HG03354 (cell line): ENCODE data around the gene NEK4.
A peak's percentile ranks its signal among the peaks of the same experiment; 100 is the strongest.
"Not testable (repeated sequence)": the region's sequence is repeated elsewhere in the genome, so short reads cannot be mapped to it uniquely, and the experiment has no call there.

ENCODE experiments used
- ATAC-seq: cut with Tn5 transposase; IDR thresholded peaks from one replicate; pipeline ENCODE4 v1.9.1; 2021; ENCODE audit warnings: mild to moderate bottlenecking; ENCODE audit not compliant: unreplicated experiment, poor library complexity, severe bottlenecking

NEK4 gene

DNA sequence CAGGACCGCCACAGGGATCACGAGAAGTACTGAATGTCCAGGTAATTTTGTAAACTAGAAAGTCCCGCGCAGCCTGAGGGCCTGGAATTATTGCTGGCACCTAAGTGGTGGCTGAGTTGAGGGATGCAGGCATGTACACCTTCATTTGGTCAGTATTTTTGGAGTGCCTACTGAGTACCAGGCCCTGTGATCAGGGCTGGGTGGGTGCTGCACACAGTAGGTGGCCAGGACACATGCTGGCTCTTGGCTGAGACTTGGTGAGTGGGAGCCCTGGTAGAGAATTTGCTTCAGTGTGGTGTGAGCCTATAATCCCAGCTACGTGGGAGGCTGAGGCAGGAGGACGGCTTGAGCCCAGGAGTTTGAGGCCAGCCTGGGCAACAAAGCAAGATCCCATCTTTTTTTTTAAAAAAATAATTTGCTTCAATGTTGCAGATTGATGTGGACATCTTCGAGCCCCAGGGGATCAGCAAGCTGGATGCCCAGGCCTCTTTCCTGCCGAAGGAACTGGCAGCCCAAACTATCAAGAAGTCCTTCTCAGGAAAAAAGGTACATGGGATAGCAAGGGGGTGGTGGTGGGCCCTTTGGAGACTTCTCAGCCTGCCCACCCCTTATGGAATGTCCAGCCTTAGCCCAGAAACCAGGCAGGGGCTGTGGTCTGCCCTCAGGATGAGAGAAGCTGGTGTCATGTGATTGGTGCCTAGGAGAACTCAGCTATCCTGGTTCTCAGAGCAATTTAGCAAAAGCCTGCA, 9.3 kb upstream of the NEK4 start:
- no peak for ATAC-seq

DNA sequence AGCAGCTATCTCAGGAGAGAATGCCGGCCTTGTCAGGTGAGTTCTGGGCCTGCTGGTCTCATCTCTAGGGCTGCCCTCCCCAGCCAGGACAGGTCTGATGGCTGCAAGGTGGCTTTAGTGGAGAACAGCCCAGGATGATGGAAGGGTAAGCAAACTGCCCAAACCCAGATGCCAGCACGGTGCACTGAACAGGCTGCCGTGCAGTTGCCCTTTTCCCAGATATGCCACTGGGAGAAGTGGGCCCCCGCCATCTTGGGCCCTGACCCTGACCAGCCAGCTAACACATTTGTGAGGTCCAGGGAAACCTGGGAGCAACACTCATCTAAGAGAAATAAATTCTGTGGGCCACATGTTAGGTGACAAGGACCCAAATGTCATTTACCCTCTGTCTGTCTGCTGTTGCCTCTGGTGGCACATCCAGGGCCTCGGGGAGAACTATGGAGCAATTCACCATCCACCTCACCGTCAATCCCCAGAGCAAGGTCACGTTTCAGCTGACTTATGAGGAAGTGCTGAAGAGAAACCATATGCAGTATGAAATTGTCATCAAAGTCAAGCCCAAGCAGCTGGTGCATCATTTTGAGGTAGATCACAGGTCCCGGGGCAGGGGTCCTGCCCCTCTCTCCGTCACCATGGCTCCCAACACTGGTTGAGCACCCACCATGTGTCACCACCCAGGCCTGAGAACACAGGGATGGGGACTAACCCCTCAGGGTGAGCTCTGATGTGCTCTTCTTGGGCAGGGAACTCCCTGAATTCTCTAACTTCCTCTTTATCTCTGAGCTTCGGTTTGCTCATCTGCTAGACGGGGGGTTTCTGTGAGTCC, 8.5 kb upstream of the NEK4 start:
- ATAC-seq = peak; percentile 71

- no peak for ATAC-seq
Measured at GRCh38 chr3:52777959-52778805, 7.4 kb upstream of the NEK4 start.

DNA sequence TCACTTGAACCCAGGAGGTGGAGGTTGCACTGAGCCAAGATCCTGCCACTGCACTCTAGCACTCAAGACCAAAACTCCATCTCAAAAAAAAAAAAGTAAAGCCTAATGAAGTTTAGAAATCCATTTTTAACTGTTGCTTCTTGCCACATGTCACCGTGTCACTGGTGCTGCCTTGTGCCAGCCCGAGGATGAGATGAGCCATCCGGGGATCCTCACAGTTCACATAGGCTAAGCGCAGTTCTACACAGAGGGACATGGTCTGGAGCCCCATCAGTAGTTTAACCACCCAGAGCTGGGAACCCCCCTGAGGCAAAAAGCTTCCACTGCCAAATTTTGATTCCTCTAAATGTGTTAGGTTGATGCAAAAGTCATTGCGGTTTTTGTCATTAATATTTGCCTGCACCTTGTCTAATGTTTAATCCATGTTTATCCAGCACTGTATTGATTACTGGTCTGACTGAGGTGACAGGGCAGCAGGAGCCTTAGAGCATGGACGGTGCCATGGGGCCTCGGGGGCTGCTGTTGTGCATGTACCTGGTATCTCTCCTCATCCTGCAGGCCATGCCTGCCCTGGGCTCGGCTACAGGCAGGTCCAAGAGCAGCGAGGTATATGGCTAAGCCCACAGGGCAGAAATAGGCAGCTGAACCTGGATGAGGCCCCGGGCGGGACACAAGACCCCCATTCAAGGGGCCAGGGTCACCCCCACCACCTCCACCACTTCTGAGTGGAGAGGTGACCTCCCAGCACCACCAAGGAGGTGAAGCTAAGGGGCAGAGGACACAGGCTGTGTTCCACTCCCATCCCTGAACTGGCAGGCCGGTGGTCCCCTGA, 6.6 kb upstream of the NEK4 start, which contains the start of gene ITIH1:
TSS of gene ITIH1 (plus strand) at position 473 of the 832 bp plus-strand sequence. CDS start at position 490, 17 bp downstream.
- ATAC-seq = no peak

DNA sequence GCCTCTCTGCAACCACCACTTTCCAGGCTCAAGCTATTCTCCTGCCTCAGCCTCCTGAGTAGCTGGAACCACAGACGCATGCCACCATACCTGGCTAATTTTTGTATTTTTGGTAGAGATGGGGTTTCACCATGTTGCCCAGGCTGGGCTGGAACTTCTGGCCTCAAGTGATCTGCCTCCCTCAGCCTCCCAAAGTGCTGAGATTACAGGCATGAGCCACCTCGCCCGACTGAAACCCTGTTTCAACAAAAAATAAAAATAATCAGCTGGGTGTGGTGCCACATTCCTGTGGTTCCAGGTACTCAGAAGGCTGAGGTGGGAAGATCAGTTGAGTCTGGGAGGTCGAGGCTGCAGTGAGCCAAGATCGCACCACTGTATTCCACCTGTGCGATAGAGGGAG, 5.7 kb upstream of the NEK4 start:
- not testable (repeated sequence) for ATAC-seq

DNA sequence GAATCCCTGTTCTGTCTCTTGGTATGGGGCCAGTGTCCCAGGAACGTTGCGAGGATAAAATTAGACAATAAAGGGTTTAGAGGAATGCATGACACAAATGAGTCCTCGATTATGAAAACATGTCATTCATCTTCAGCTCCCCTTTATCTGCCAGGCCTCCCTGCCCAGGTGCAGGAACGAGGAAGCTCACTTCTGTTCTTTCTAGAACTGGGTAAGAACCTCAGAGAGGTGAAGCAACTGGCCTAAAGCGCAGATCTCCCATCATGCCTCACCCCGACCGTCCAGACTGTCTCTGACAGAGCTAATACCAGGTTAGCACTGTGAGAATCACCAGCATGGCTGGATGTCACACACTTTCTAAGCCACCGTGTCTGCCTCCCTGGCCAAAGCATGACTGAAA, 5.1 kb upstream of the NEK4 start:
- ATAC-seq = no peak

- no peak for ATAC-seq
Measured at GRCh38 chr3:52774901-52775864, 4.4 kb upstream of the NEK4 start.

DNA sequence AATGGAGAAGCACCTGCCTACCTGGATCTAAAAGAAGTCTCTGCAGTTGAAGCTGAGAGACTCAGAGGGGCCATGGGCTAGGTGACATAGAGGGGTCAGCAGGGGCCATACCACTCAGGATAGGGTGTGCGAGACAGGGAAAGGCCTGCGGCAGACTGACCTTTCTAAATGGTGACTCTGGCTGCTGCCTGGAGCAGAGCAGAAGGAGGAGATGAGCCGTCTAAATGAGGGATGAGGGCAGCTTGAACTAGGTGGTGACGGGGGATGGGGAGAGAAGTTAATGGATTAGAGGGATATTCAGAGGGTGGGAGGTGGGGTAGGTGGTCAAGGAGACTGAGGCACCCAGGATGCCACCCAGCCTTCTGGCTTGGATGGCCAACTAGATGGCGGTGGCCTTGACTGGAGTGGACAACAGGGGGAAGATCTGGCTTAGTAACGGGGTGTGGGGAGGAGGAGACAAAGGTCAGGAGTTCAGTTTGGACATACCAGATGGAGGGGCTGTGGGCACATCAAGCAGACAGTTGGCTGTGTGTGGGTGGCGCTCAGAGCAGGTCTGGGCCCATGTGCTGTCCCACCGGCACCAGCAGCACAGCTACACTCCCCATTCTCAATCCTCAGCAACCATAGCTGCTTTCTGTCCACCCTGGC, 3.5 kb upstream of the NEK4 start:
- no peak for ATAC-seq

DNA sequence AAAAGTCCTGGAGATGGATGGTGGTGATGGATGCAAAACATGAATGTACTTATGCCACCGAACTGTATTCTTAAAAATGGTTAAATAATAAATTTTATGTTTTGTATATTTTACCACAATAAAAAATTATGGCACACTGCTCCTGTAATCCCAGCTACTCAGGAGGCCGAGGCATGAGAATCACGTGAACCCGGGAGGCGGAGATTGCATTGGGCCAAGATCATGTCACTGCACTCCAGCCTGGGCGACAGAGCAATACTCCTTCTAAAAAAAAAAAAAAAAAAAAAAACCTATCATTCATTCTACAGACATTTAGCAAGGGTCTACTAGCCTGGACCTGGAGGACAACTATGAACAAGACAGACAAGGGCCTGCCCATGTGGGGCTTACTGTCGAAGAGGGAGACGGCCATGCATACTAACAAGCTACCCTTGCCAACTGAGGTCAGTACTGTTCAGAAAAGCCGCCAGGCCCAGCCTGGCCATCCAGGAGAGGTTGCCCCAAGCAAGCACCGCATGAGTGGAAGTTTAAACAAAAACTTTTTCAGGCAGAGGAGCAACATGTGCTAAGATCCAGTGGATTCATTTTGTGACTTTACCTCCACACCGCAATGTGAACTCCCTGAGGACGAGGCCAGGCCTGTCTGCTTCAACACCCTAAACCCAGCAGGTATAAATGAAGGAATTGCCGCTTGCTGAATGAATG, 2.8 kb upstream of the NEK4 start:
- ATAC-seq = no peak

GRCh38 chr3:52771702-52772101, 962 bp upstream of the NEK4 start:
- no peak for ATAC-seq

DNA sequence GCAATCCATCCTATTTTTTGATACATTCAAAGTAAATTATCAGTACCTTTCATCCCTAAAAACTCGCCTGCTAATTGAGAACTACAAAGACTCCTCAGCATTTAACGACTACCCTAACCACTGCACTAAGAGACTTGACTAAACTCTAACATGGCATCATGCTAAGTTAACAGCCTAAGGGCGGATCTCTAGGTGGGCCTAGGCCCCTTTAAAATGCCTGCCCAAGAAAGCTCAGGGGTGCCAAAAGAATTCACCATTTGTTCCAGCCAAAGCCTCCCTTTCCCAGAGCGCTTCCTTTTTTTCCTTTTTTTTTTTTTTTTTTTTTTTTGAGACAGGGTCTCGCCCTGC, 568 bp upstream of the NEK4 start:
- ATAC-seq = peak; percentile 19

DNA sequence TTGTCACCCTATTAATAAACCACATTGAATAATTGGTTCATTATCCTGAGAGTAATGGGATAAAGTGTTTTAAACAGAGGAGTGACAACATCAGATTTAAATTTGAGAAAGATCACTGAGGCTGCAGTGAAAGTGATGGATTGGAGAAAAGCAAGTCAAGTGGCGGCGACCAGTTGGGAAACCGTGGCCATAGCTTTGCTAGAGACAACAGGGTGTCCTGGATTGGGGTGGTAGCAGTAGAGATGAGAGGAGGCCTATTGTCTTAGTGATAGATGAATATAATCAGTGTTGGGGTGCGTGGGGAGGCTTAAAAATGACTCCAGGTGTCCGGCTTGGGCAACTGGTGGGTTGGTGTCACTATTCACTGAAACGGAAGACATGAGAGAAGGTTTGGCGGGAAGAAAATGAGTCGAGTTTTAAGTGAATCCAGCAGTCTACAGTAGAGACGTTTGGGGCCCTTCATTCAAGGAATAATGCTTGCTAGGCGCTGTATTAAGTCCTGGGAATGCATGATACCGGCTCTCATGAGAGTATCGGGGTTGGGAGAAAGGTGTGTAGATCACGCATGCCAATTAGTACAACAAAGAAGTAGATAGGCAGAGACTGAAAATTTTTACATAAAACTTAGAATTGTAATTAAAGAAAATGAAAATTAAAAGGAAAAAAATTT, 819 bp downstream of the NEK4 start:
- ATAC-seq = no peak

DNA sequence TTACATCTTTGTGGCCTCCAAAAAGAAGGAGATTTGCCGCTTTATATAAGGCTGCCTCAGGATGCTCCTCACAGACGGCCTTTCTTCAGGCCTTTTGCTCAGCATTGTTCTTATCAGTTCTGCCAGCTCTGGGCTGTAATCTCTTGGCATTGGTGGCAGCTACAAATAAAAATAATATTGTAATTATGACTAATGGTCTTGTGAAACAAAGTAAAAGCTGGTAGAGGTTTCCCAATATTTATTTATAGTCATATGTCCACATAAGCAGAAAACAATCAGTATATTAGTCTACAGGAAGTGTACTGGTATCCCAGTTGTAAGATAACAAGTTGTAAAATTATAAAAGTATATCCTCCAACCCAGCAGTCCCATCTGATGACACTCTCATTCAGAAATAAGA, 7.3 kb downstream of the NEK4 start:
- no peak for ATAC-seq

DNA sequence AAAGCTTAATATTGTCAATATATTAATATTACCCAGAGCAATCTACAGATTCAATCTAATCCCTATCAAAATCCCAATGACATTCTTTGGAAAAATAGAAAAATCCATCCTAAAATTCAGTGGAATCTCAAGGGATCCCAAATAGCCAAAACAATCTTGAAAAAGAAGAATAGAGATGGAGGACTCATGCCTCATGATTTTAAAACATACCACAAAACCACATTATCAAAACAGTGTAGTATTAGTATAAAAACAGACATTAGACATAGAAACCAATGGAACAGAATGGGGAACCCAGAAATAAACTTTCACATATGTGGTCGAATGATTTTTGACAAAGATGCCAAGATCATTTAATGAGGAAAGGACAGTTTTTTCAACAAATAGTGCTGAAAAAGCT, 14.6 kb downstream of the NEK4 start:
- ATAC-seq = no peak

DNA sequence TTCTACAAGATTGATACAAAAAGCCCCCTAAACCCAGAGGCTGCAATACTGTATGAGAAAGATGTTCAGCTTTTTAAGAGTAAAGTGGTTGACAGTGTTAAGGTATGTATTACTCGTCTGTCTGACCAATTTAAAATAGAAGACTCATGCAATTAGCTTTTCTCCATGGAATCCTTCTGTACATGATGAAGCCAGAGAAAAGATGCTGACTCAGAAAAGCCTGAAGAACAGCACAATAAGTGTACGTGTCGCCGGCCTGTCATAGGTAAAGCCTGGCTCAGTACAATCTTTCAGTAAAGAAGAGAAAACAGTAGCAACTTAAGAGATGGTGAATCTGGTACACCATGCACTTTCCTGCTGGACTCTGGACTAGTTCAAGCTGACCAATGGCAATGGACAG, 16.4 kb downstream of the NEK4 start:
- ATAC-seq = no peak

GRCh38 chr3:52752045-52752660, 18.6 kb downstream of the NEK4 start:
- no peak for ATAC-seq
